ENCODE results near the gene P2RY12.

The P2RY12 gene

DNA sequence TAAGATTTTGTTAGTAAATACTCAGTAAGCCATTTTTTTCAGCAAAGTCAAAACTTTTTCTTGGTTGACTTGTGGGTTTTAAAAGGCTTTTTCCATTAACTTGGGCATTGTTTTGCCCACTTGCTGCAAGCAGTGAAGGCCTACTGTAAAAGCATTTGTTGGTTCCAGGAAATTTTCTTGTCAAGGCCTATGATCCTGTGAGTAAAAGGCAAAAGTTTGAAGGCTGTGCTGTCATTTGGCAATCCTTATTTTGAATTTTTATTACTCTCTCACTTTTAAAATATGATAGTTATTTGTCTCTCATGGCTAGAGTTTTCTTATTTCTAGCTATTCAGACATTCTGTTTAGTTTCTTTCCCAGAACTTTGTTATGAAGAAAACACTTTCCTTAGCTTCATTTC, 13.0 kb downstream of the P2RY12 start:
- Histone ChIP-seq H3K36me3 (ENCODE audit: insufficient read depth, low read length) (no peaks in the 10 kb centered on the region), H3K9ac (ENCODE audit: low read length) (no peak overlapping the region), H3K27ac (ENCODE audit: low read depth, low read length) (no peak overlapping the region), H3K27me3 (ENCODE audit: control insufficient read depth in 1 of 2, insufficient read depth in 2 of 2, low read length in 2 of 2) (no peaks in the 10 kb centered on the region), H3K9me3 (ENCODE audit: low read length) (no peaks in the 10 kb centered on the region), H3K4me3 (ENCODE audit: low read depth in 1 of 2, low read length in 2 of 2) (no peak overlapping the region), H3K4me1 (ENCODE audit: insufficient read depth, low read length) (no peaks in the 10 kb centered on the region)

DNA sequence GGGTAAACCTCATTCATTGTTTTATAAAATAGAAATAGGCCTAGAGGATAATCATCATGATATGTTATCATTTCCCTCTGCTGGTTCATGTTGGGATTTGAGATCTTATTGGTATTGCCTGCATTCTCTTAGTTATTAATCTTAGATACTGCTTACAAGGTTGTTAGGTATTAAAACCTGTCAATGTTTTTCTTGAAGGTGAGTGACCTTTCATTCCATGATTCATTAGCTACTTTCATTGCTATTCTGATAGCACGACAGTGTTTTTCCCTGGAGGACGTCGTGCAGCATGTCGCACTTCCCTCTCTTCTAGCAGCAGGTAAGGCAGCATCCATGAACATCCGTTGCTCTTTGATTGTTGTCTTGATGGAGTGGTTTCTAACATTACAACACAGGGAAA, 17.1 kb downstream of the P2RY12 start:
- Histone ChIP-seq H3K27me3 (ENCODE audit: control insufficient read depth in 1 of 2, insufficient read depth in 2 of 2, low read length in 2 of 2) (no peaks in the 10 kb centered on the region), H3K27ac (ENCODE audit: low read depth, low read length) (no peak overlapping the region), H3K4me3 (ENCODE audit: low read depth in 1 of 2, low read length in 2 of 2) (no peak overlapping the region), H3K36me3 (ENCODE audit: insufficient read depth, low read length) (no peaks in the 10 kb centered on the region), H3K4me1 (ENCODE audit: insufficient read depth, low read length) (no peaks in the 10 kb centered on the region), H3K9me3 (ENCODE audit: low read length) (no peaks in the 10 kb centered on the region), H3K9ac (ENCODE audit: low read length) (no peak overlapping the region)

DNA sequence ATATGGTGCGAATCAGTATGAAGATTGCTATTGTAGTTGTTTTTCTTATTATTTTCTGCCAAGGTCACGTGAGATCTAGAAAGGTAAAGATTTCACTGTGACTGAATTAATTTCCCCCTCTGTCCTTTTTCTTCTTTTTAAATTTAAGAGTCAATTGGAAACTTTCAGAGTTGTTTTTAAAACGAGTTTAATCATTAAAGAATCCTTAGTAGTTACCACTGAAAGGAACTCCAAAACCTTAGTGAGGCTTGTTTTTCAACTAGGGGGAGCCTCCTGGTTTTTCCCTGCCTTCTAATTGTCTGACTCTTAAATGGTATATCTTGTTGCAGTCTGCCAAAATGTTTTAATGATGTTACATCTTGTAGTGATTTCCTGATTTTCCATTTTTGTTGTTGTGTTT, 17.6 kb downstream of the P2RY12 start:
- Histone ChIP-seq H3K4me3 (ENCODE audit: low read depth in 1 of 2, low read length in 2 of 2) (no peak overlapping the region), H3K27me3 (ENCODE audit: control insufficient read depth in 1 of 2, insufficient read depth in 2 of 2, low read length in 2 of 2) (no peaks in the 10 kb centered on the region), H3K9ac (ENCODE audit: low read length) (no peak overlapping the region), H3K4me1 (ENCODE audit: insufficient read depth, low read length) (no peaks in the 10 kb centered on the region), H3K9me3 (ENCODE audit: low read length) (no peaks in the 10 kb centered on the region), H3K27ac (ENCODE audit: low read depth, low read length) (no peak overlapping the region), H3K36me3 (ENCODE audit: insufficient read depth, low read length) (no peaks in the 10 kb centered on the region)

DNA sequence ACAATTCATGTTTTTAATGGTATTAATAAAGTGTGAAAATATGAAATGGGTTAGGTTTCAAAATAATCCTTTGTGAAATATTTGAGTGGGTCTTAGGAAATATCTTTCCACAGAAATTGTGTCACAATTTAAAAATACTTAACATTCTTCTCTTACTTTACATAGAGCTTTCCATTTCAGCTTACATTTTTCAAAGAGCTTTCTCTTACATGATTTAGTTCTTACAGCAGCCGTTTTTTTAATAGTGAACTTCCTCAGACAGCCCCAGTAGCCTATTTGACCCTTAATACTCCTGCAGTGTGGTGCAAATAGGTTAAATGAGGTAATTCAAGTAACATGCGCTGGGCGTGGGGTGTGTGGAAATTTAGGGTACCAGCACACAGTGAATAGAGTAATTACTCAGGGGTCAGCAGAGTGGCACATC, 21.8 kb downstream of the P2RY12 start:
- H3K9ac ChIP-seq (ENCODE audit: low read length) = no peak overlapping the region
- H3K4me1 ChIP-seq (ENCODE audit: insufficient read depth, low read length) = no peaks in the 10 kb centered on the region
- no peaks in the 10 kb centered on the region for H3K27me3 ChIP-seq (ENCODE audit: control insufficient read depth in 1 of 2, insufficient read depth in 2 of 2, low read length in 2 of 2)
- no peak overlapping the region for H3K4me3 ChIP-seq (ENCODE audit: low read depth in 1 of 2, low read length in 2 of 2)
- H3K27ac ChIP-seq (ENCODE audit: low read depth, low read length) = no peak overlapping the region
- H3K36me3 ChIP-seq (ENCODE audit: insufficient read depth, low read length) = no peaks in the 10 kb centered on the region
- H3K9me3 ChIP-seq (ENCODE audit: low read length) = no peaks in the 10 kb centered on the region

DNA sequence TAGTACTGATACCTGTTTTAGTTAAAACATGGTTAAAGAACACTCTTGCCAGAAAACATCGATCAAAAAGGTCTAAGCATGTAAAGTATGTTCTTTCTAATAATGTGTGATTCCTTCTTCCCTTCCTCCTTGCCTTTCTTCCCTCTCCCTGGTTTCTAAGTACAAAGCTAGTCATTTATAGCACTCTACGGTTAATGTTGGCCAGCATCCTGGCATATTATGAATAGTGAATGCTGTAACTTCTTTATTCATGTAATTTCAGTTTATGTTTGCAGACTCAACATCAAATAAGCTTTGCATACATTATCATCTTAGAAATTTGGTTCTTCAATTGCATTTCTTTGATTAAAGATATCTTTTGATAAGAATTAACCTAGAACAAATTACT, 27.1 kb downstream of the P2RY12 start:
- Histone ChIP-seq H3K4me1 (ENCODE audit: insufficient read depth, low read length) (no peaks in the 10 kb centered on the region), H3K27ac (ENCODE audit: low read depth, low read length) (no peak overlapping the region), H3K27me3 (ENCODE audit: control insufficient read depth in 1 of 2, insufficient read depth in 2 of 2, low read length in 2 of 2) (no peaks in the 10 kb centered on the region), H3K9ac (ENCODE audit: low read length) (no peak overlapping the region), H3K4me3 (ENCODE audit: low read depth in 1 of 2, low read length in 2 of 2) (no peak overlapping the region), H3K9me3 (ENCODE audit: low read length) (no peaks in the 10 kb centered on the region), H3K36me3 (ENCODE audit: insufficient read depth, low read length) (no peaks in the 10 kb centered on the region)

DNA sequence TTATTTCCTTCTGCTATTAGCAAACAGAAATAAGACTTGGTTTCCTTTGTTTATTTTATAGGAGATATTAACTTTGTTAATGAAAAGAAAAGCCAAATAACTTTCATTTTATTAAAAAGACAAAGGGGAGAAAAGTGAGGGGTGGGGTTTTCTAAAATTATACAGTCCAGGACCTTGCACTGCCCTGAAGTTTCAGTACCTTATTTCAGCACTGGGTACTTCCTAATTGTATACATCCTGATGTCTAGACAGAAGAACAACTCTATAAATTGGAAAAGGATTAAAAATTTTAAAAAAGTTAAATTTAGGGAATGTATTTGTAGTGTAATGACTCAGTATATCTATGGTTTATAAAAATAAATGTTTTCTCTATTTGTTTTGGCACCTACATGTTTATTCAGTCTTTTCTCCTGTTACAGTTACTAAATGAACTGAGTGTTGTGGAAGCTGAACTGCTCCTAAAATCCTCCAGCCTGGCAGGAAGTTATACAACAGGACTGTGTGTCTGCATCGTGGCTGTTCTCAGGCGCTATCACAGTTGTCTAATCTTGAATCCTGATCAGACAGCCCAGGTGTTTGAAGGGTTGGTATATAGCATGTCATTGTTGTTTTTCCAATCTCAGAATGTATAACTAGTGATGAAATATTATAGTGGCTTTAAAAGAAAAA, 27.6 kb downstream of the P2RY12 start:
- Histone ChIP-seq H3K36me3 (ENCODE audit: insufficient read depth, low read length) (no peaks in the 10 kb centered on the region), H3K9ac (ENCODE audit: low read length) (no peak overlapping the region), H3K4me3 (ENCODE audit: low read depth in 1 of 2, low read length in 2 of 2) (no peak overlapping the region), H3K9me3 (ENCODE audit: low read length) (no peaks in the 10 kb centered on the region), H3K27ac (ENCODE audit: low read depth, low read length) (no peak overlapping the region), H3K27me3 (ENCODE audit: control insufficient read depth in 1 of 2, insufficient read depth in 2 of 2, low read length in 2 of 2) (no peaks in the 10 kb centered on the region), H3K4me1 (ENCODE audit: insufficient read depth, low read length) (no peaks in the 10 kb centered on the region)

DNA sequence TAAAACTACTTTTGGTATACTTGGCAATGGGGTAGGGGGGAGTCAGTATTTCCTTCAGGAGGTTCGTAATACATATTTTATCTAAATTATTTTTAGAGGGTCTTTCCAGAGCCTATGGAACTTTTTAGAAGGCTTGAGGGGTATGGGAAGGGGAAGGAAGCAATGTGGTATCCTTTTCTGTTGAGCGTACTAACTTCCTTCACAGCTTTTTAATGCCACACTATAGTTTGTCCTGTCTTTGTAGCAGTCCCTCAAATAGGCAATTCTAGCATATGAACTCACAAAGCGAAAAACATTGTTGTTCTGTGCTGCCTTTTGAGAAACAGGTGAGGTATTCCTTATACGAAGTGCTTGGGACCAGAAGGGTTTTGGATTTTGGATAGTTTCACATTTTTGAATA, 32.9 kb downstream of the P2RY12 start:
- Histone ChIP-seq H3K9ac (ENCODE audit: low read length) (no peak overlapping the region), H3K9me3 (ENCODE audit: low read length) (no peaks in the 10 kb centered on the region), H3K36me3 (ENCODE audit: insufficient read depth, low read length) (no peaks in the 10 kb centered on the region), H3K27me3 (ENCODE audit: control insufficient read depth in 1 of 2, insufficient read depth in 2 of 2, low read length in 2 of 2) (no peaks in the 10 kb centered on the region), H3K27ac (ENCODE audit: low read depth, low read length) (no peak overlapping the region), H3K4me1 (ENCODE audit: insufficient read depth, low read length) (no peaks in the 10 kb centered on the region), H3K4me3 (ENCODE audit: low read depth in 1 of 2, low read length in 2 of 2) (no peak overlapping the region)

DNA sequence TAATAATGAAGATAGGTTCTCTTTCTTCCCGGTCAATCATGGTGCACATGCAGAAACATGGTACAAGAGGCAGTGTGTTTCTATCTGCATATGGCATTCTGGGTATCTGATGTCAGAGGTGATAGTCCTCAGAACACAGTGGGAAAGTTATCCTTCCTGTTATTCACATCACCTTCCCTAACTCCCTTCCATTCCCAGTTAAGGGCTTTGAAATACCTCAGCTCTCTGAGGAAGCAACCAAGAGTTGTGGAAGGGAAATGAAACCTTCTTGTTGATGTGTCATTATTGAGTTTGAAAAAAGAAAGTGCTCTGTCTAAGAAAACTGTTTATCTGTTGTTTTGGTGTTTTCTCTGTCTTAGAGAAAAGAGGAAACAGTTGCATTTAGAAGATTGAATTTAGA, 33.3 kb downstream of the P2RY12 start:
- no peaks in the 10 kb centered on the region for H3K36me3 ChIP-seq (ENCODE audit: insufficient read depth, low read length)
- H3K9ac ChIP-seq (ENCODE audit: low read length) = no peak overlapping the region
- no peaks in the 10 kb centered on the region for H3K4me1 ChIP-seq (ENCODE audit: insufficient read depth, low read length)
- no peaks in the 10 kb centered on the region for H3K27me3 ChIP-seq (ENCODE audit: control insufficient read depth in 1 of 2, insufficient read depth in 2 of 2, low read length in 2 of 2)
- H3K27ac ChIP-seq (ENCODE audit: low read depth, low read length) = no peak overlapping the region
- H3K9me3 ChIP-seq (ENCODE audit: low read length) = no peaks in the 10 kb centered on the region
- H3K4me3 ChIP-seq (ENCODE audit: low read depth in 1 of 2, low read length in 2 of 2) = no peak overlapping the region

DNA sequence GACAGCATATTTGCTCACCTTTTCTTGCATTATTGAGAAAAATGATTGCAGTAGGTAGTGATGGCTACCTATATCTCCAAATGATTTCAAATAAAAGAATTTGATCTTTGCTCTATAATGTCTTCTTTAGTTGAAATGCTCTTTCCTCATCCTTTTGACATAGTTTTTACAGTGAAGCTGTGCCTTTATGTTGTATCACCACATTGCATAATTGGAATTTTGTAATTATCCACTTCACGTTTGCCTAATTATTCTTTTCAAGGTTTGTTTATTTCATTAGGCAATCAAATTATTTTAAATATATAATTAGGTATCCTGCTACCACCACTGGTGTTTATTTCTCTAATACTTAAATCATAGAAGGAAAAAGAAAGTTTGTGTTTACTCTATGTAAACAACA, 33.9 kb downstream of the P2RY12 start:
- H3K27ac ChIP-seq (ENCODE audit: low read depth, low read length) = no peak overlapping the region
- H3K4me1 ChIP-seq (ENCODE audit: insufficient read depth, low read length) = no peaks in the 10 kb centered on the region
- H3K27me3 ChIP-seq (ENCODE audit: control insufficient read depth in 1 of 2, insufficient read depth in 2 of 2, low read length in 2 of 2) = no peaks in the 10 kb centered on the region
- no peaks in the 10 kb centered on the region for H3K9me3 ChIP-seq (ENCODE audit: low read length)
- no peaks in the 10 kb centered on the region for H3K36me3 ChIP-seq (ENCODE audit: insufficient read depth, low read length)
- no peak overlapping the region for H3K9ac ChIP-seq (ENCODE audit: low read length)
- H3K4me3 ChIP-seq (ENCODE audit: low read depth in 1 of 2, low read length in 2 of 2) = no peak overlapping the region

DNA sequence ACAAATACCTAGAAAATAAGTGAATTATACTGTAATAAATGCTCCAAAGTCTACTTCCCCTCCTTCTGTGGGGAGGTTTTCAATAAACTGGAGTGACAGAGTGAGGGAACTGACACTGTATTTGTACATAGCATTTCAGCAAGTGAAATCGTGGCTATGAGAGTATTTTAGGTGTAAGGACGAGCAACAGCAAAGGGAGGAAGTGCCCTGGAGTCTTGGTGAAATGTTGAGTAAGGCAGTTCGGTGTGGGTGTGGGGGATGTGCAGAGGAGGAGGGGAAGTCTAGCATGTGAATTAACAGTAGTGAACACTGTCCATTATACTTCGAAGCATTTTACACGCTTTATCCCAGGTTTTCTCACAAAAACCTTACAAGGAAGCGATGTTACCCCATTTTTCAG, 37.1 kb downstream of the P2RY12 start:
- Histone ChIP-seq H3K9me3 (ENCODE audit: low read length) (no peaks in the 10 kb centered on the region), H3K36me3 (ENCODE audit: insufficient read depth, low read length) (no peaks in the 10 kb centered on the region), H3K4me1 (ENCODE audit: insufficient read depth, low read length) (no peaks in the 10 kb centered on the region), H3K9ac (ENCODE audit: low read length) (no peak overlapping the region), H3K4me3 (ENCODE audit: low read depth in 1 of 2, low read length in 2 of 2) (no peak overlapping the region), H3K27ac (ENCODE audit: low read depth, low read length) (no peak overlapping the region), H3K27me3 (ENCODE audit: control insufficient read depth in 1 of 2, insufficient read depth in 2 of 2, low read length in 2 of 2) (no peaks in the 10 kb centered on the region)

DNA sequence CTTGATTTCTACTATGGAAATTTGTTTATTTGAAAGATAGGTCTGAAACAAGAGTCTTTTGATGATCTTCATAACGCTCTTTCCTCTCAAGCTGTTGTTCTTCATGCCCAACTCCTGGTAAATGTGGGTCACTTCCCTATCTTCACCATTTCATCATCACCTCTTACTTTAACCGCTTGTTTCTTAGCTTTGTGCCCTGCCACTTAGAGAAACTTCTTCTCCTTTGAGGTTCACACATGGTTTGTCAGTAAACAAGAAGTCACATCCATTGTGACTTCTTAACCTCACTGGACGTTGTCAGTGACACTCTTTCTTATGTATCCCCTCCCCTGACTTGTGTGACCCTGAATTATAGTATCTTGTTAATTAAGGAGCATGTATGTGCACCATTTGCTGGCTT, 38.3 kb downstream of the P2RY12 start:
- no peaks in the 10 kb centered on the region for H3K36me3 ChIP-seq (ENCODE audit: insufficient read depth, low read length)
- no peaks in the 10 kb centered on the region for H3K9me3 ChIP-seq (ENCODE audit: low read length)
- peak overlapping the region in 1 of 2 donors; percentile 10 for H3K4me3 ChIP-seq (ENCODE audit: low read depth in 1 of 2, low read length in 2 of 2)
- no peaks in the 10 kb centered on the region for H3K27me3 ChIP-seq (ENCODE audit: control insufficient read depth in 1 of 2, insufficient read depth in 2 of 2, low read length in 2 of 2)
- H3K27ac ChIP-seq (ENCODE audit: low read depth, low read length) = peak overlapping the region; percentile 56
- no peak overlapping the region for H3K9ac ChIP-seq (ENCODE audit: low read length)
- no peaks in the 10 kb centered on the region for H3K4me1 ChIP-seq (ENCODE audit: insufficient read depth, low read length)

DNA sequence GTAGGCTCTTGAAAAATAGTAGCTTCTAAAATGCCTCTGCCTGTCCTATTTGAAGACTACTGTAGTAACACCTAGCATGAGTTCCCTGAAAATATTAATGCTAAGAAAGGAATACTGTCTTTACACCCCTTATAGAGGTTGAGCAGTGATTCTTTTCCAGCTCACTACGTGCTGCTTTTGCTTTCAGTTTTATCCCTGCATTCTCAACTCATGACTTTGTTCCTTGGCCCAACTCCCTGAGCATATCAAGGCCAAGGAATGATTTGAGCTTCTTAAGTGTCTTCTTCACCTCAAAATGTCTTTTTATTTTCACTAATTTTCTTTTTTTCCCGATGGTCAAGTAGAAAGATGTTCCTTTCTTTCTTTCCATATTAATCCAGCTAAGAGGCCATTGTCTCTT, 38.7 kb downstream of the P2RY12 start:
- Histone ChIP-seq H3K9me3 (ENCODE audit: low read length) (no peaks in the 10 kb centered on the region), H3K4me3 (ENCODE audit: low read depth in 1 of 2, low read length in 2 of 2) (peak overlapping the region; percentile 10 to 39), H3K4me1 (ENCODE audit: insufficient read depth, low read length) (no peaks in the 10 kb centered on the region), H3K27me3 (ENCODE audit: control insufficient read depth in 1 of 2, insufficient read depth in 2 of 2, low read length in 2 of 2) (no peaks in the 10 kb centered on the region), H3K27ac (ENCODE audit: low read depth, low read length) (peak overlapping the region; percentile 56), H3K9ac (ENCODE audit: low read length) (no peak overlapping the region), H3K36me3 (ENCODE audit: insufficient read depth, low read length) (no peaks in the 10 kb centered on the region)

All from muscle layer of colon (tissue), 2 donors.